ENCODE data around the gene ECI1.
"Not testable (repeated sequence)": the region's sequence is repeated elsewhere in the genome, so short reads cannot be mapped to it uniquely, and the experiment has no call there.

Gene ECI1

DNA sequence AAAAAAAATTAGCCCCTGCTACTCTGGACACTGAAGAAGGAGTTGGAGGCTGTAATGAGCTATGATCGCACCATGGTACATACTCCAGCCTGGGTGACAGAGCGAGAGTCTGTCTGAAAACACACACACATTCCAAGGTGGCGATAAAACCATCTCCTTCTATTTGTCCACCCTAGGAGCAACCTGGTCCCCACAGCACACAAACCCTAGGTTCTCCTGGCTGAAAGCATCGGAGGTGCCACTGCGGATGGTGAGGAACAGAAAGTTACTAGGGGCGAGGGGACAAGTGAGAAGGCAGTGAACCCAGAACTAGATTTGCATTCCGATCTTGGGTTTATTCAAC, 1.4 kb upstream of the ECI1 start:
- DNase-seq (ENCODE audit: low spot score), result no peak

DNA sequence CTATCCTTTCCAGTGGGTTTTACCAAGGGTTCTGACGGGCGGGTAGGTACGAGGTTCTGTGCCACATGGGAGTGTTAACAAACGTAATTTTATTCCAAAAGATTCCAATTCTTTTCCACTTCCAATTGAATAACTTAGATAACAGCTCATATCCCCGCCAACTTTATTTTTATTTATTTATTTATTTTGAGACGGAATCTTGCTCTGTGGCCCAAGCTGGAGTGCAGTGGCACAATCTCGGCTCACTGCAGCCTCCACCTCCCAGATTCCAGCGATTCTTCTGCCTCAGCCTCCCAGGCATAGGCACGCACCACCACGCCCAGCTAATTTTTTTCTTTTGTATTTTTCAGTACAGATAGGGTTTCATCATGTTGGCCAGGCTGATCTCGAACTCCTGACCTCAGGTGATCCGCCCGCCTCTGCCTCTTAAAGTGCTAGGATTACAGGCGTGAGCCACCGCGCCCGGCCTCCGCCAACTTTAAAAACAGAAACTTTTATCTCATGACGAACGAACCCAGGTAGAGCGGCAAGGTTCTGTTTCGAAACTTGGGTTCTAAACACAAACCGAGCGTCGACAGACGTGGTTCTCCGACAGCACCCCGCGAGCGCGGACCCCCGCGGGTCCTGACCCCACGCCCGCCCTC, 613 bp downstream of the ECI1 start:
- DNase-seq (ENCODE audit: low spot score), result no peak

DNA sequence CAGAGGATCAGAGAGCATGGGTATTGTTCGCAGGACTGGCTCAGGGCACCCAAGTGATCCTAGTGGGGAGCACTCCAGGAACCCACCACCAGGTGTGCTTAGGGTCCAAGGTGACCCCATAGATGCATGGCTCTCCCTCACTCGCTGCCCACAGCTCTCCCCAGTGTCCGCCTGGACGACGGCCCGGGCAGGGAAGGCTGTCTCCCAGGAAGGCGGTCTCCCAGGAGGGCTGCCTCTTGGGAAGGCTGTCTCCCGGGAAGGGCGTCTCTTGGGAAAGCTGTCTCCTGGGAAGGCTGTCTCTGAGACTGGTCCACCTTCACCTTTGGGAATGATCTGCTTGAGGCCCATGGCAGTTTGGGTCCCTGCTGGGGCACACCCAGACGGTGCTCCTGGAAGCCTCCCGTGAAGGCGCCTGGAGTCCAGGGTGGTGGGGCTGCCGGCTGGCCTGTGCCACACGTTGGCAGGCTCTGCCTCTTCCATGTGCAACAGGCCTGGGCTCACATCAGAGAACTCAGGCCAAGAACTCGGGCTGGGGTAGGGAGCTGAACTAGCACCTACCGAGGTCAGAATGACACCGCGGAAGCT, 5.0 kb downstream of the ECI1 start:
- no peak for DNase-seq (ENCODE audit: low spot score)

DNA sequence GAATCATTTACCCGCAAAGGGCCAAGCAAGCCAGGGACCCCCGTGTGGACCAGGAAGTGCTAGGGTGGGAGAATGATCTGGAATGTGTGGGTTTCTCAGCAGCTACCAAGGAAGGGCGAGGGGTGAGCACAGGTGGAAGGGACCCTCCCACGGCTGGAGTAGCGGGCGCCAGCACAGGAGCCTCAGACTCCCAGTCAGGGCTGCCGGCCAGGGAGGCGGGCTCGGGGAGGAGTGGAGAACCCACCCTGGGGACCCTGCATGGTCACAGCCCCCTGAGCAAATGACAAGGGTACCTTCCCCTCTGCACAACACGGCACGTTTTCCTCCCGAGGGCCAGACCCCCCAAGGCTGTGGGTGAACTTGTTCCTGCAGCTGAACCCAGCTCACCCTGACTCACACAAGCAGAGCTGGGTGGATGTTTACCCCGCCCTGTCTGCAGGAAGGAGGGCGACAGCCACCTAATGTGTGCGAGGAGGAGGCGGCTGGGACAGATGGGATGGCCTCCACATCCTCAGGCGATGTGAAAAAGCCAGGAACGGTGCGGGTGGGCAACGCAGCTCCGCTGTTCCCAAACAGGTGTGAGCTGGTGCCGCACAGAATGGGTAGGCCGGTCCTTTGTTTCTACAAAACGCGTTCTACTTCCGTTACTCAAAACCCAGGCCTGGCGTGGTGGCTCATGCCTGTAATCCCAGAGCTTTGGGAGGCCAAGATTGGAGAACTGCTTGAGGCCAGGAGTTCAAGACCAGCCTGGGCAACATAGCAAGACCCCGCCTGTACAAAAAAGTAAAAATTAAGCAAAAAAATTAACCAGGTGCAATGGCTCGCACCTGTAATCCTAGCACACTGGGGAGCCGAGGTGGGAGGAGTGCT, 6.2 kb downstream of the ECI1 start:
- DNase-seq (ENCODE audit: low spot score), result no peak

DNA sequence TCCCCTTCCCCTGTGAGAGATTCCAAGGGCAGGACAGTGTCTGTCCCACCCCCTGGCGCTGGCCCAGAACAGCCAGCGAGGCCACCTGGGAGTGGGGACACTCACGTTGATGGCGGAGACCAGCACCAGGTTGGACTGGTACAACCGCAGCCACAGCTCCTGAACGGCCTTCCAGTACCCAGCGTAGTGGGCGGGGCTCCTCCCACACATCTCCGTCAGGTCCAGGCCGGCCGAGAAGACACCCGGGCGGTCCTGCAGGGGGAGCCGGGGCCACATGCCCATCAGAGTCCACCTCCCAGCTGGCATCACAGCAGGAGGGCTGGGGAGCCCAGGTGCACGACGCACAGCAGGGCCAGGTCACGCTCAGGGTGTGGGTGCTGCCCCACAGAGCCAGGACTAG, 7.1 kb downstream of the ECI1 start:
- DNase-seq (ENCODE audit: low spot score), result no peak

DNA sequence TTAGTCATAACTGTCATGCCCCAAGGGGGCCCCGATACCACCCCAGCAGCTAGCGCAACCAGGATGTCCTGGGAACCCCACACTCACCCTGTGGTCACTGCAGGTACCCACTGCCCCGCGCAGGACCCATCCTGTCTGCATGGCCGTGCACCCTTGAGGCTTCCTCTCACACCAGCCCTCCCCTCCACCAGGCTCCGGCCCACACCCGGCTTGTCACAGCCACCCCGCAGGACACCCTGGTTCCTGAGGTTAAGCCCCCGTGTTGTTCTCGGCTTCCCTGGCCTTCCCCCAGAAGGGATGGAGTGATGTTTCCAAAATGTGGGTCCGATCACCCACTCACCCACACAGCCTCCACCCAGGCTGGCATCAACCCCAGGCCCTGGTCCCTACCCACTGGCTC, 7.6 kb downstream of the ECI1 start:
- DNase-seq (ENCODE audit: low spot score), result no peak

DNA sequence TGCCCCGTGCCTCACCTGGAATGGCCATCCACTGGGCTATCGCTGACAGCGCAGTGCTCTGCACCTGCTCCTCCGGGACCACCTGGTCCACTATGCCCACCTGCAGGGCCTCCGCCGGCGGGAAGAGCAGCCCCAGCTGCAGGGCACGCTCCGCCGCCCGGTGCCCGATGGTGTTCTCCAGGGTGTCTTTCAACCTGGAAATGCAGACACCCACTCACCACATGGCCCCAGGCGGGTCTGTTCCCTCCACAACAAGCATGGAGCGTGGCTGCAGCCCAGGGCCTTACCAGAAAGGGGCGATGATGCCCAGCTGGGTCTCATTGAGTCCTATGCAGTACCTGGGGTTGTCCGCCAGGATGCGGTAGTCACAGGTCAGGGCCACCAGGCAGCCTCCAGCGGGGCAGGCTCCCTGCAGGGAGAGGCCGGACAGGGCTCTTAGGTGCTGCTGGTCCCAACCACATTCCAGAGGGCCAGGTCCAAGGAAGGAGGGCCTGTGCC, 8.3 kb downstream of the ECI1 start:
- DNase-seq (ENCODE audit: low spot score), result no peak

DNA sequence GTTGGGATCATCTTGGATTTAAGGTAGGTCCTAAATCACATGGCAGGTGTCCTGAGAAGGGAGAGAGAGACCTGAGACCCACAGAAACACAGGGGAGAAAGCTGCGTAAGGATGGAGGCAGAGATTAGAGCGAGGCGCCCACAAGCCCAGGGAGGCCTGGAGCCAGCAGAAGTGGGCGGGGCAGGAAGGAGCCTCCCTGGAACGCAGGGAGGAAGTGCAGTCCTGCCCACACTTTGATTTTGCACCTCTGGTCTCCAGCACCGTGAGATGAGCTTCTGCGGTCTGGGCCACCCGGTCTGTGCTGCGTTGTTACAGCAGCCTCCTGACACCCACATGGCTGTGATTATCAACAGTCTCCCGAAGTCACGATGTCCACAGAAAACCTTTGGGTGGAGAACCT, 8.8 kb downstream of the ECI1 start:
- DNase-seq (ENCODE audit: low spot score), result no peak

DNA sequence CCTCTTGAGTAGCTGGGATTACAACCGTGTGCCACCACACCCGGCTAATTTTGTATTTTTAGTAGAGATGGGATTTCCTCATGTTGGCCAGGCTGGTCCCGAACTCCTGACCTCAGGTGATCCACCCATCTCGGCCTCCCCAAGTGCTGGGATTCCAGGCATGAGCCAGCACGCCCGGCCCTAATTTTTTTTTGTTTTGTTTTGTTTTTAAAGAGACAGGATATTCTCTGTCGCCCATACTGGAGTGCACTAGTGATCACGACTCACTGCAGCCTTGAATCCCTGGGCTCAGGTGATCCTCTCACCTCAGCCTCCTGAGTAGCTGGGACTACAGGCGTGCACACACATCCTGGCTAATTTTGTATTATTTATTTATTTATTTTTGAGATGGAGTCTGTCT, 11.1 kb downstream of the ECI1 start:
- DNase-seq (ENCODE audit: low spot score), result not testable (repeated sequence)

DNA sequence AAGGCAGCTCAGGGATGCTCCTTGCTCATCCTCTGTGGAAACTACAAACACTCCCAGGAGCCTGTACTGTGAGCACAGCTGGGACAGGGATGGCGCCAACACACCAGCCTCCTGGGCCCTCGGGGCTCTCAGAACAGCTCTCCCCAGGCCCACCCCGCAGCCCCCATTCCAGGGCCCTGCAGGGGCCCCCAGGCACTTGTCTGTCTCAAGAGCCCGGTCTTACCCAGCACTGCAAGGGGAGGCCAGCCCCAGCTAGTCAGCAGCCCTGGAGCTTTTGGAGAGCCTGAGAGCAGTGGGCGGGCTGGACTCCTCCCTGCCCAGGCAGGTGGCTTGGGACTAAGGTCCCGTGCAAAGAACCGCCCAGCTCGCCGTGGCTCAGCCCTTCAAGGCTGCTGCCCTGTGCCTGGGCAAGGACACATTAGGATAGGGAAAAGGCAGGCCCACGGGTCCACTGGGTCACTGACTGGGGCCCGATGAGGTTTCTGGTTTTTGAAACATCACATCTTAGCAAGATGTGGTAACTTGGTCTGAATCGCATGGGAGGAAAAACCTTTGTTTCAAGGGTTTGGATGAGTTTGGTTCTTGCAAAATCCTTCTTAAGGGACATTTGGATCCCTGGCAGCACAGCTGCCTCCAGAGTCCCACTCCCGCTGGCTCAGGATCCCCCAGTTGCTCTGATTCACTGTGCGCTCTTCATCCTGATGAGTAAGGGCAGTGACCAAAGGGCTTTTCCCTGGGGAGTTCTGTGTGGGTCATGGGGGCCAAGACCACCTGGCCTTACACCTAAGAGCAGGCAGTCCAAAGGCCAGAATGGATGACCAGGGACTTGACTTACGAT, 12.3 kb downstream of the ECI1 start:
- peak; percentile 28 for DNase-seq (ENCODE audit: low spot score)

DNA sequence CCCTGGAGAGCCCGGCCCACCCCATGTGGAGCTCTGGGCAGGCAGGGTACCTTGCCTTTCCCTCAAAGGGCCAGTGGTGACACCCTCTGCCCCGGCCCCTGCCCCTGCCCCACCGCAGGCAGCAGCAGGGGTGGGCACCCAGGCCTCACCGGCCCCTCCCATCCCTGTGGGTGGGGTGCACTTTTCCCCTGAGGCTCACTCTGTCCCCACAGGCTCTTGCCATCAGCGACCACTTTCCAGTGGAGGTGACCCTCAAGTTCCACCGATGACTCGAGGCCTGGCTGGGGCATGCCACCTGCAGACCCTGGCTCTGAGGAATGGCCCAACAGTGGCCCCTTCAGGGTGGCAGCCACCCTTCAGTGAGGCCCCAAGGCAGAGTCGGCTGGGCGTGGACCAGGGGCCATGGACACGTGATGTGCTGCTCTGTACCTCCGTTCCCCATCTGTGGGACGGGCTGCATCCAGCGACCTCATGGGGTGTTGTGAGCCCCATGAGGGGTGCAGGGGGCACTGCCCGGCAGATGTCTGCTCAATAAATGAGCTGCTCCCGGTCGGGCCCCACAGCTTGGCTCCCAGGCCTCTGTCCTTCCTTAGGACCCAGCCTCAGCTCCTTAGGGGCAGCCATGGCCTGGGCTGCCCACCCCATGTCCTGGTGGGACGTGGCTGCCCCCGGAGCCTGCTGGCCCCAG, 13.1 kb downstream of the ECI1 start:
- DNase-seq (ENCODE audit: low spot score), result no peak

DNA sequence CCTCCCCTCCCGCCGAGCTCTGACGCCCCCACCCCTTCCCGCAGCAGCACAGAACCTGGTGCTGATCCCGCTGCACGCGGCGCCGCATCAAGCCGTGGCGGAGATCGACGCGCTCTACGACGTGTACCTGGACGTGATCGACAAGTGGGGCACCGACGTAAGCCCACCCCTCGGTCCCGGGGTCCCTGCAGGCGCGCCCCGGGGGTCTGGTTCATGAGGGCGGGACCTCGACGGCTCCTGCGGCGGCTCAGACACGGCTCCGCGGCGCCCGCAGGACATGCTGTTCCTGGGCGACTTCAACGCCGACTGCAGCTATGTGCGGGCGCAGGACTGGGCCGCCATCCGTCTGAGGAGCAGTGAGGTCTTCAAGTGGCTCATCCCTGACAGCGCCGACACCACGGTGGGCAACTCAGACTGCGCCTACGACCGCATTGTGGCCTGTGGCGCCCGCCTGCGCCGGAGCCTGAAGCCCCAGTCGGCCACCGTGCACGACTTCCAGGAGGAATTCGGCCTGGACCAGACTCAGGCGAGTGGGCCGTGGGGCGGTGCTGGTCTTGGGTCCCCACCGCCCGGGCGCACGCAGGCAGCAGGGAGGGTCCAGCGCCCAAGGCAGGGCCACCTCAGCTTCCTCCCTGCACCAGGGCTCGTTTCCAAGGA, 13.8 kb downstream of the ECI1 start:
- no peak for DNase-seq (ENCODE audit: low spot score)

DNA sequence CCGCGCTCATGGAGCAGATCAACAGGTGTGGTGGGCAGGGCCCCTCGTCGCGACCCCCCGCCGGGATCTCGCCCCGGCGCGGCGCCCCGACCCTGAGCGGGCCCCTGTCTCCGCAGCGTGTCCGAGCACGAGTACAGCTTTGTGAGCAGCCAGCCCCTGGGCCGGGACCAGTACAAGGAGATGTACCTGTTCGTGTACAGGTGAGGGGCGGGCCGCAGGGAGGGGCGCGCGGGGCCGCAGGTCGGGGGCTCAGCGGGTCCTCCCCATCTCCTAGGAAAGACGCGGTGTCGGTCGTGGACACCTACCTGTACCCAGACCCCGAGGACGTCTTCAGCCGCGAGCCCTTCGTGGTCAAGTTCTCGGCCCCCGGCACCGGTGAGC, 14.3 kb downstream of the ECI1 start:
- no peak for DNase-seq (ENCODE audit: low spot score)

DNA sequence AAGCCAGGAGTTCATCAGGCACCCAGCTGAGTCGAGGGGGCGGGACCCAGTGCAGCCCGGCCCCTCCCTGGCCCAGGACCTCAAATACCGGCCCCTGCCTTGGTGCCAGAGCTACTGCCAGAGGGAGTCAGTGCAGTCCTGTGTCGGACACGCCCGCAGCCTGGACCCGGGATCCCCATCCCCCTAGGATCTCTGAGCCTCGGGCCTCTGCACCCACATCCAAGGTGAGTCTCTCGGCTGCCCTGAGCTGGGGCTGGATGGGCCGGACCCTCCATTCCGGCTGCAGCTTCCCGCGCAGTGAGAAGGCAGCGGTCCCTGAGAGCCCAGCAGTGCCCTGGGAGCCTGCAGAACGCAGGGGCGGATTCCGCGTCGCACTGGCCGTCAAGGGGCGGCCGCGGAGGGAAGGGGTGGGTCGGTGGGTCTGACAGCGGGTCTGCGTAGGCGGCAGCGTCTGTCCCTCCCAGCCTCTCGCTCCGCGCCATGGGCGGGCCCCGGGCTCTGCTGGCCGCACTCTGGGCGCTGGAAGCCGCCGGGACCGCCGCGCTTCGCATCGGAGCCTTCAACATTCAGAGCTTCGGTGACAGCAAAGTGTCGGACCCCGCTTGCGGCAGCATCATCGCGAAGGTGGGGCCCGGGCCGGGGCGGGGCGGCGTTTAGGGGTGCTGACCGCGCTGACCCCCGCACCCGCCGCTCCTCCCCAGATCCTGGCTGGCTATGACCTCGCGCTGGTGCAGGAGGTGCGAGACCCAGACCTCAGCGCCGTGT, 14.9 kb downstream of the ECI1 start, which contains the start of gene DNASE1L2:
Gene DNASE1L2, plus strand, starts transcription at position 108 of the 765 bp plus-strand sequence. Its CDS starts 373 bp downstream, at position 481.
- peak; percentile 46 for DNase-seq (ENCODE audit: low spot score)

DNA sequence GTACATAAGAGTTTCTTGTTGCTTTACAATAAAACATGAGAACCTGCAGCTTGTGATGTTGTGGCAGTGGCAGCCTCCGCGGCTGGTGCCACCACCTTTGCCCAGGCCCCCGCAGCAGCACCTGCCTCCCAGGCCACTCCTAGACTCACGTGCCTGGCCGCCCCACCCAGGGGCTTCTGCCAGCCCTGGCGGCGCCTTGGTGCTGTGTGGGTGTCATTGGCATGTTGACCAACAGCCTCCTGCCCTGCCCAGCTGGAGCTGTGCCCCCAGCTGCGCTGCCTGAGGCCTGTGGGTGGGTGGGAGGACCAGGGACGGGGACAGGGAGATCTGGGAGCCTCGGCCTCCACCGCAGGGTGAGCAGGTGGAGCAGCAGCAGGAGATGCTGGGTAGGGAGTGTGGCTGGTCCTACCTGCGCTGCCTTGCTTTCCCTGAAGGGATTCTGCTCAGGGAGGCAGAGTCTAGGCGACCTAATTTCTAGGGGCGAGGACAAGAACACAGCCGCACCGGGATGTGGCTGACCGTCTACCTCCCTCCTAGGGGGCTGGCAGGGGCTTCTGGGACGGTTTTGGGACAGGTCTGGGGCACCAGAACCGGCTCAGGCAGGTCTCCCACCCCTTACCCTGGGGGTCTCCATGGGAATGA, 15.6 kb downstream of the ECI1 start:
- DNase-seq (ENCODE audit: low spot score), result peak; percentile 27

DNA sequence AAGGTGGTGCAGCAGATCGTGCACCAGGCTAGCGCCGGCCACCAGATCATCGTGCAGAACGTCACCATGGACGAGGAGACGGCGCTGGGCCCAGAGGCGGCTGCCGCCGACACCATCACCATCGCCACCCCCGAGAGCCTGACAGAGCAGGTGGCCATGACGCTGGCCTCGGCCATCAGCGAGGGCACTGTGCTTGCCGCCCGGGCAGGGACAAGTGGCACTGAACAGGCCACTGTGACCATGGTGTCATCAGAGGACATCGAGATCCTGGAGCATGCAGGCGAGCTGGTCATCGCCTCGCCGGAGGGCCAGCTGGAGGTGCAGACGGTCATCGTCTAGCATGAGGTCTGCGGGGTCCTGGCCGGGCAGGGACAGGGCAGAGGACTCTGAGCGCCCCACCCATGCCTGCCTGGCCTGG, 16.1 kb downstream of the ECI1 start:
- DNase-seq (ENCODE audit: low spot score), result no peak

DNA sequence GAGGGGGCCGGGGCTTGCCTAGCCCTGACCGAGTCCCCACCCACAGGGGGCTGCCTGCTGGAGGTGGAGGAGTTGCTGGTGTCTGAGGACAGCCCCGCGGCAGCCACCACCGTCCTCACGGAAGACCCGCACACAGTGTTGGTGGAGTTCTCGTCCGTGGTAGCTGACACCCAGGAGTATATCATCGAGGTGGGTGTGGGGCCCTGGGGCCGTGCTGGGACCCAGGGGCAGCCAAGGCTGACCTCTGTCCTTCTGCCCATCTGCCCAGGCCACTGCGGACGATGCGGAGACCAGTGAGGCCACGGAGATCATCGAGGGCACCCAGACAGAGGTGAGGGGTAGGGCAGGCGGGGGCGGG, 16.6 kb downstream of the ECI1 start:
- no peak for DNase-seq (ENCODE audit: low spot score)

DNA sequence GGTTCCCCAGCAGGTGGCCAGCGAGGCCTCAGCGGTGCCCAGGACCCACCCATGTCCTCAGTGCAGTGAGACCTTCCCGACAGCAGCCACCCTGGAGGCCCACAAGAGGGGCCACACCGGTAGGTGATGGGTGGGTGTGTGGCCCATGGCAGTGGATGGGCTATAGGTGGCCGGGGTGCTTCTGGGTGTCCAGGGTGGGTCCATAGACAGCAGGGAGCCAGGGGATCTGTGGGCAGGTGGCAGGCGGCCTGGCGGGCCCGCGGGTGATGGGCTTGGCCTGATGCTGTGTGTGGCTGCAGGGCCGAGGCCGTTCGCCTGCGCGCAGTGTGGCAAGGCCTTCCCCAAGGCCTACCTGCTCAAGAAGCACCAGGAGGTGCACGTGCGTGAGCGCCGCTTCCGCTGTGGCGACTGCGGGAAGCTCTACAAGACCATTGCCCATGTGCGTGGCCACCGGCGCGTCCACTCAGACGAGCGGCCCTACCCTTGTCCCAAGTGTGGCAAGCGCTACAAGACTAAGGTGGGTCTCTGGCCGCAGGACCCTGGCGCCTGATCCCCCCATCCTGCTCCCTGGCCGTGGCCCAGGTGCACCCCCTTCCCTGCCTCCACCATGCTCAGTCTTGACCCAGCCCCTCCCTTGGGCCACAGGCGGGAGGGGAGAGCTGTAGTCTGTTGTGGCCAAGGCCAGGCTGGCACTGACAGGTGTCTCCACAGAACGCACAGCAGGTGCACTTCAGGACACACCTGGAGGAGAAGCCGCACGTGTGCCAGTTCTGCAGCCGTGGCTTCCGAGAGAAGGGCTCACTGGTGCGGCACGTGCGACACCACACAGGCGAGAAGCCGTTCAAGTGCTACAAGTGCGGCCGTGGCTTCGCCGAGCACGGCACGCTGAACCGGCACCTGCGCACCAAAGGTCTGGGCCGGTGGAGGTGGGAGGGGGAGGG, 17.2 kb downstream of the ECI1 start:
- no peak for DNase-seq (ENCODE audit: low spot score)

Measured in cerebellar cortex (tissue), 1 donor.